A549 (cell line): ENCODE data around the gene MED26. TPM values are rescaled to one million over a fixed set of nuclear protein-coding genes. Genes with fewer than 3 reads are reported as not detected.

Source experiments
- ATAC-seq, 2 experiments: fragments of 200-7000 bp in 1 of 2; fragments of >200 bp in 1 of 2; cut with Nextera tagmentation in 1 of 2; cut with Tn5 transposase in 1 of 2; 3 replicates each; pipeline versions ENCODE4 v1.8.0 to v1.9.1; 2018 to 2020; ENCODE audit warnings: mild to moderate bottlenecking in 1 of 2, moderate library complexity in 1 of 2
- CTCF ChIA-PET: fragments of 300-600 bp; sonication (Branson Sonifier 250); formaldehyde crosslinking; extraction: SDS; loops from one replicate; lab custom pipeline; 2021; ENCODE audit warnings: antibody characterized with exemption, inconsistent platforms; lab: Yijun Ruan, JAX
- POLR2A ChIA-PET: fragments of 350-600 bp; formaldehyde crosslinking; extraction: SDS; loops from one replicate; lab custom pipeline; 2021; ENCODE audit warnings: antibody characterized with exemption, inconsistent platforms; lab: Yijun Ruan, JAX
- DNase-seq, 2 experiments: peaks; one replicate each; pipeline versions ENCODE4 v3.0.0 to v3.0.0-alpha.2; 2011 to 2016; ENCODE audit warnings: low read depth in 1 of 2, low spot score in 1 of 2
- FAIRE-seq: peaks from 2 replicates; lab custom pipeline; 2011; peaks lifted over from hg19 to GRCh38; lab: Jason Lieb, UNC
- H3K27ac ChIP-seq, 2 experiments: fragments of >200 bp; sonication (Bioruptor Twin); formaldehyde crosslinking; 3 replicates each; pipeline ENCODE4 v1.5.1; 2016 to 2017
- H3K4me1 ChIP-seq: fragments of >200 bp; sonication (Bioruptor Twin); formaldehyde crosslinking; 3 replicates; pipeline ENCODE4 v1.6.1; 2016
- H3K4me2 ChIP-seq: fragments of >200 bp; sonication (Bioruptor Twin); formaldehyde crosslinking; 3 replicates; pipeline ENCODE4 v1.6.1; 2016
- H3K4me3 ChIP-seq: fragments of >200 bp; sonication (Bioruptor Twin); formaldehyde crosslinking; 3 replicates; pipeline ENCODE4 v1.5.1; 2016
- H3K9me3 ChIP-seq: fragments of >200 bp; sonication (Bioruptor Twin); formaldehyde crosslinking; 3 replicates; pipeline ENCODE4 v1.6.1; 2016
- CHD2 ChIP-seq: fragments of 150-350 bp; IDR thresholded peaks from 2 replicates; pipeline ENCODE4 v1.6.1; 2014; ENCODE audit warnings: low read length; ENCODE audit not compliant: partially characterized antibody
- ESRRA ChIP-seq: fragments of 150-350 bp; IDR thresholded peaks from 2 replicates; pipeline ENCODE4 v1.6.1; 2014; ENCODE audit warnings: mild to moderate bottlenecking, low read length, borderline replicate concordance
- FOSL2 ChIP-seq, 2 experiments: fragments of 450-650 bp in 1 of 2; fragments of >200 bp in 1 of 2; sonication (Bioruptor Twin) in 1 of 2; formaldehyde crosslinking; IDR thresholded peaks; 2 replicates each; pipeline versions ENCODE4 v1.5.0 to v1.6.1; 2016 to 2020; ENCODE audit warnings: mild to moderate bottlenecking in 1 of 2, moderate library complexity in 1 of 2
- GATA3 ChIP-seq: IDR thresholded peaks from 2 replicates; pipeline ENCODE4 v1.6.1; 2012; ENCODE audit warnings: borderline replicate concordance
- HES2 ChIP-seq: fragments of >200 bp; sonication (Bioruptor Twin); formaldehyde crosslinking; IDR thresholded peaks from 2 replicates; pipeline ENCODE4 v1.6.1; 2016
- JUNB ChIP-seq: fragments of >200 bp; sonication (Bioruptor Twin); formaldehyde crosslinking; IDR thresholded peaks from 2 replicates; pipeline ENCODE4 v1.6.1; 2016
- MAFK ChIP-seq: fragments of 450-650 bp; IDR thresholded peaks from 2 replicates; pipeline ENCODE4 v1.6.1; 2014; ENCODE audit not compliant: partially characterized antibody
- MAX ChIP-seq: IDR thresholded peaks from 2 replicates; pipeline ENCODE4 v1.6.1; 2012
- NR3C1 ChIP-seq: fragments of >200 bp; sonication (Bioruptor Twin); formaldehyde crosslinking; IDR thresholded peaks from 3 replicates; pipeline ENCODE4 v1.6.1; 2017
- PHF8 ChIP-seq: fragments of 200-600 bp; sonication (generic); IDR thresholded peaks from 2 replicates; pipeline ENCODE4 v1.6.1; 2016; ENCODE audit warnings: low read depth, mild to moderate bottlenecking, antibody characterized with exemption, moderate library complexity, borderline replicate concordance
- REST ChIP-seq: fragments of 200-600 bp; sonication (generic); IDR thresholded peaks from 2 replicates; pipeline ENCODE4 v1.6.1; 2016; ENCODE audit warnings: antibody characterized with exemption, mild to moderate bottlenecking, moderate library complexity
- SMC3 ChIP-seq: fragments of >200 bp; sonication (Bioruptor Twin); formaldehyde crosslinking; IDR thresholded peaks from 3 replicates; pipeline ENCODE4 v1.6.1; 2018; ENCODE audit warnings: inconsistent platforms
- TFCP2L1 ChIP-seq: fragments of 250-450 bp; sonication (Bioruptor Pico); IDR thresholded peaks from 2 replicates; pipeline ENCODE4 v1.5.0; 2021; ENCODE audit warnings: mild to moderate bottlenecking
- ZFP36 ChIP-seq: fragments of 450-650 bp; IDR thresholded peaks from 2 replicates; pipeline ENCODE4 v1.6.1; 2014; ENCODE audit warnings: borderline replicate concordance; ENCODE audit not compliant: partially characterized antibody
- WGBS: methylation state at CpG from one replicate; pipeline ENCODE4 v1.1.6; 2017; ENCODE audit errors: missing lambda C conversion rate; 5-methylcytosine and 5-hydroxymethylcytosine counted together
- polyA plus RNA-seq, 4 experiments: library from polyadenylated mRNA; depleted of rRNA in 3 of 4; stranded (reverse); fragments of >200 nt; fragmentation: RNase III in 1 of 4; extraction: RNeasy Plus Mini Kit Qiagen cat#74134 plus additional on column Dnase treatment in 1 of 4; gene quantifications; 2 replicates in 3 of 4; 3 replicates in 1 of 4; pipeline ENCODE4 v1.2.3, GENCODE V29; 2011 to 2017

MED26 gene
- polyA plus RNA-seq, 2 of the 4 experiments (the other 2 are of a cell fraction): 2.4 to 3.6 TPM

DNA sequence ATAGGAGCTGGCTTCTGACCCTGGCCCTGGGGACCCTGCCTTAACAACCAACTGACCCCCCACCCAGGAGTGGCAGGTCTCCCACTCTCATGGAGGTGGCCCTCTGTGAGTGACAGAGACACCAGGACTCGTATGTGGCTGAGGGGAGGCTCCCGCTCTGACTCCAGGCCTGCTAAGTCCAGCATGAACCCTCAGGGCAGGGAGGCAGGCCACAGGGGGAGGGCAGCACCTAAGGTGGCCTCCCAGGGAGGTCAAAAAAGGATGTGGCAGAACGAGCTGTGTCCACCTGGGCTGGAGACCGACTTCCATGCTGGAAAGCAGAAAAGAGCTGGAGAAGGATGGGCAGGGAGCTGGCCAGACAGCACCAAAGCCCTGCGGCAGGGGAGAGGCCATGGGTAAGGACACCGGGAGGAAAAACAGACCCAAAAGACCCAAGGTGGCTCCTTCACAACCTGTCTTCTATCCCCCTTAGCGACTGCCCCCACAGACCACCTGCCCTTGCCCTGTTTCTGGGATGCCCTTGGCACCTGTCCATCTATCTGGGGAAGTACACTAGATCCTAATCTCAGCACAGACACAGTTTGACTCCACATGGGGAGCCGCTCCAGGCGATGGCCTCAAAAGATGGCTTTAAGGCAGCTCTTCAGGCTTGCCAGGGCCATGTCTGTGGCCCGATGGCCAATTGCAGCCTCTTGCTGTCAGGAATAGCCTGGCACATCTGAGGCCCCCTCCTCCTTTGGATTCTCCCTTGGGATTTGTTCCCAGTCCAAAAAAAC, 45.3 kb downstream of the MED26 start (continued):
- TF ChIP-seq JUNB (no peak), ZFP36 (no peak), REST (no peak), PHF8 (no peak), MAX (no peak), NR3C1 (no peak), SMC3 (no peak)

- H3K9me3 ChIP-seq: no peaks in the 10 kb centered on the region
- DNase-seq: no peak
- no peak for FAIRE-seq
- no peak overlapping the region for H3K4me2 ChIP-seq
- TF ChIP-seq TFCP2L1 (CRISPR knock-in tag) (no peak), HES2 (no peak), MAFK (no peak), CHD2 (no peak), JUNB (no peak), FOSL2 (IDR thresholded peaks at IDR 0.05) (no peak), FOSL2 (CRISPR knock-in tag; IDR thresholded peaks at IDR 0.05) (no peak), GATA3 (no peak), REST (no peak)
- TF ChIP-seq, all 56 proteins: peak for 0
- no peak for ATAC-seq
- Histone ChIP-seq H3K4me3 (no peak overlapping the region), H3K27ac (peak overlapping the region in 1 of 2 experiments; percentile 31; a peak in 1 of 6 replicates), H3K4me1 (peaks cover 24% of the 10 kb centered on the region)
- 68% methylated on average over 5 of the region's 6 CpGs for WGBS
- ChIA-PET CTCF (no interaction called here), POLR2A (no interaction called here)
Observed at GRCh38 chr19:16581971-16582343, 46.0 kb downstream of the MED26 start.

DNA sequence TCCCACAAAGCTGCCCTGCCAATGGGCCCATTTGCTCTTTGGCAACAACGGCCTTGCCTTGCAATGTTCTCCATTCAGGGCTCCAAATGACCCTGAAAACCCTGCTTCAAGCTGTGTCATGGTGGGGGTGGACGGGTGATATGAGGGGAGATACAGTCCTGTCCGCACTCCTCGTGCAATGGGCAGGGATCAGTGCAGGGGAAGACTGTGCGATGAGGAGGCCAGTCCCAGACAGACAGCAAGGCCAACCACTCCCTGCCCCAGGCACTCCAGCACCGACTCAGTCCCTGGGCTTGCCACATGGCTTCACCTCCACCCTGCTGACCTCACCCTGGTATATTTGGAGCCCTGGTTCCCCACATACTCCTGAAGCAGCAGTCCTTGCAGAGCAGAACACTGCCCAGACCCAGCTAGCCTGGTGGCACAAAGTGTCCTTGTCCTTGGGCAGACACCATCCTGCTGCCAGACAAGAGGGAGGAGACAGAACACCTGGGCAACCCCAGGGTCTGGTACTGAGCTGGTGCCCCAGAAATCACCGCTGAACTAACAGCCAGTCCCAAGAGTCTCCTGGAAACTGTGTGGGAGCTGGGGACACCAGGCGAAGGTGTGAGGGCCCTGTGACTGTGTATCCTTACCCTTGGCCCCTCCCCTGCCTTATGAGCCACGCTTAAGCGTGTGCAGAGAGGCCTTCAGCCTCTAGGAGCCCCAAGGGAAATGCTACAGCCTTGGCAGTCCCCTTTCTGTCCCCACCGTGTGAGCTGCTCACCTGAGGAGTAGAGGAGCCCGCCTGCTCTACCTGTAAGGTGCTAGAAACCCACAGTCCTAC, 46.6 kb downstream of the MED26 start:
- Histone ChIP-seq H3K4me2 (no peak overlapping the region), H3K27ac (peak overlapping the region in 1 of 2 experiments; percentile 31; a peak in 1 of 6 replicates), H3K9me3 (no peaks in the 10 kb centered on the region), H3K4me3 (no peak overlapping the region), H3K4me1 (peaks cover 23% of the 10 kb centered on the region)
- WGBS: 78% methylated on average over 12 of the region's 12 CpGs
- ATAC-seq: peak in 1 of 2 experiments; percentile 10; a peak in 1 of 6 replicates
- no peak for DNase-seq
- no peak for TF ChIP-seq ESRRA
- TF ChIP-seq, all 56 proteins: peak for 0
- no peak for FAIRE-seq
- ChIA-PET CTCF (interaction anchor here (0.6 kb wide), 1 partner anchor 124 kb away, joined by 4 read pairs; no protein-coding TSS in a partner anchor), POLR2A (no interaction called here)
